GM06990 (cell line): ENCODE measurements around the gene C3orf20.

Experiments
- DNase-seq: peaks from one replicate; pipeline ENCODE4 v3.0.0-alpha.2; 2011; ENCODE audit not compliant: insufficient read length; ENCODE audit errors: extremely low read depth
- H3K27me3 ChIP-seq: replicated peaks from 2 replicates; pipeline ENCODE4 v1.6.0; 2011; ENCODE audit warnings: low read length; ENCODE audit not compliant: control insufficient read depth, insufficient read depth
- H3K36me3 ChIP-seq: 2 replicates; pipeline ENCODE4 v1.5.1; 2011; ENCODE audit warnings: low read length; ENCODE audit not compliant: control insufficient read depth, insufficient read depth
- H3K4me3 ChIP-seq: replicated peaks from 2 replicates; pipeline ENCODE4 v1.5.1; 2011; ENCODE audit warnings: low read depth, mild to moderate bottlenecking, control low read depth, low read length
- TF ChIP-seq, protein P1 (sequence below): IDR thresholded peaks from 2 replicates; pipeline ENCODE4 v1.5.1; 2011; ENCODE audit warnings: low read length, control low read depth, mild to moderate bottlenecking, inconsistent platforms; ENCODE audit not compliant: insufficient read depth, poor library complexity, severe bottlenecking

The C3orf20 gene

DNA sequence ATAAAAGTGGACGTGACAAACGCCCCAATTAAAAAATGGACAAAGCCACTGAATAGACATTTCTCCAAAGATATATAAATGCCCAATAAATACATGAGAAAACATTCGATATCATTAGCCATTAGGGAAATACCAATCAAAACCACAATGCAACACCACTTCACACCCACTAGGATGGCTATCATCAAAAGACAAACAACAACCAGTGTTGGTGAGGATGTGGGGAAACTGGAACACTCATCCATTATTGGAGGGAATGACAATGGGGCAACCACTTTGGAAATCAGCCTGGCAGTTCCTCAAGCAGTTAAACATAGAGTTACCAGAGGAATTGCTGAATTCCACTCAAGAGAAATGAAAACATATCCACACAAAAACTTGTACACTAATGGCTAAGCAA is 111.4 kb downstream of the C3orf20 start:
- Histone ChIP-seq H3K36me3 (no peaks in the 10 kb centered on the region), H3K4me3 (no peak overlapping the region), H3K27me3 (no peaks in the 10 kb centered on the region; the same call in 1 of the 2 replicates)
- no peak for DNase-seq
- TF ChIP-seq, protein P1, sequence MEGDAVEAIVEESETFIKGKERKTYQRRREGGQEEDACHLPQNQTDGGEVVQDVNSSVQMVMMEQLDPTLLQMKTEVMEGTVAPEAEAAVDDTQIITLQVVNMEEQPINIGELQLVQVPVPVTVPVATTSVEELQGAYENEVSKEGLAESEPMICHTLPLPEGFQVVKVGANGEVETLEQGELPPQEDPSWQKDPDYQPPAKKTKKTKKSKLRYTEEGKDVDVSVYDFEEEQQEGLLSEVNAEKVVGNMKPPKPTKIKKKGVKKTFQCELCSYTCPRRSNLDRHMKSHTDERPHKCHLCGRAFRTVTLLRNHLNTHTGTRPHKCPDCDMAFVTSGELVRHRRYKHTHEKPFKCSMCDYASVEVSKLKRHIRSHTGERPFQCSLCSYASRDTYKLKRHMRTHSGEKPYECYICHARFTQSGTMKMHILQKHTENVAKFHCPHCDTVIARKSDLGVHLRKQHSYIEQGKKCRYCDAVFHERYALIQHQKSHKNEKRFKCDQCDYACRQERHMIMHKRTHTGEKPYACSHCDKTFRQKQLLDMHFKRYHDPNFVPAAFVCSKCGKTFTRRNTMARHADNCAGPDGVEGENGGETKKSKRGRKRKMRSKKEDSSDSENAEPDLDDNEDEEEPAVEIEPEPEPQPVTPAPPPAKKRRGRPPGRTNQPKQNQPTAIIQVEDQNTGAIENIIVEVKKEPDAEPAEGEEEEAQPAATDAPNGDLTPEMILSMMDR, result no peak

DNA sequence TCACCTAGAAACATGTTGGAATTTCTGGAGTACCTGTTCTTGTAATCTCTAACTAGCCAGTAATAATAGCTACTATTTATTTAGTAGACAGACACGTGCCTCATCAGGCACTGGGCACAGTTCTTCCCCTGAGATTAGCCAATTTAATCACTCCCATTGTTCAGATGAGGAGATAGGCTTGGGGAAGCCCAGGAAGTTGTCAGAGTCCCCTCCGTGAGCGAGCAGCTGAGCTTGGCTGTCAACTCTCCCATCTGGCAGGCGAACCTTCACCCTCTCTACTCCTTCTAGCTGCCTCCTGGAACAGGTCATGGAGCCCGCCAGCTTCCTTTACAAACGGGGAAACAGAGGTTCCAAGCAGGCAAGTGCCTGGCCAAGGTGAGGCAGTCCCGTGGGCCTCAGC is 112.7 kb downstream of the C3orf20 start:
- no peak overlapping the region for H3K4me3 ChIP-seq
- H3K36me3 ChIP-seq, result no peaks in the 10 kb centered on the region
- no peak for DNase-seq
- TF ChIP-seq, protein P1, result no peak
- H3K27me3 ChIP-seq, result no peaks in the 10 kb centered on the region; the same call in 1 of the 2 replicates

DNA sequence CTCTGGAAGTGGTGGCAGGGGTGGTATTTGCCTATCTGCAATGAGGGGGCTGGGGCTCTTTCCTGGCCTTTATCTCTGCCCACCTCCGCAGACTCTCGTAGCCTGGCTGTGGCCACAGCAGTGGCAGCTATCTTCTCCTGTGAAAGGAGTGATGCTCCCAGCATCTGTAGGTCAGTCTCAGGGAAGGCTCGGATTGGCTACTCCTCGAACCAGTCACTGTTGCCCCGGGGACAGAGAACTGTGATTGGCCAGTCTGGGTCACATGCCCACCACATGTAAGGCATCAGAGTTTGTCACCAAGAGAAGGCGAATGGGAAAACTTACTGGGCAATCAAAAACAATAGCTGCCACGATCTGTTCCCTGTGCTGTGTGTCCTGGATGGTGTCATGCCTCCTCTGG is 113.7 kb downstream of the C3orf20 start:
- no peak overlapping the region for H3K4me3 ChIP-seq
- no peaks in the 10 kb centered on the region; the same call in 1 of the 2 replicates for H3K27me3 ChIP-seq
- DNase-seq, result no peak
- no peaks in the 10 kb centered on the region for H3K36me3 ChIP-seq
- TF ChIP-seq, protein P1, result no peak

DNA sequence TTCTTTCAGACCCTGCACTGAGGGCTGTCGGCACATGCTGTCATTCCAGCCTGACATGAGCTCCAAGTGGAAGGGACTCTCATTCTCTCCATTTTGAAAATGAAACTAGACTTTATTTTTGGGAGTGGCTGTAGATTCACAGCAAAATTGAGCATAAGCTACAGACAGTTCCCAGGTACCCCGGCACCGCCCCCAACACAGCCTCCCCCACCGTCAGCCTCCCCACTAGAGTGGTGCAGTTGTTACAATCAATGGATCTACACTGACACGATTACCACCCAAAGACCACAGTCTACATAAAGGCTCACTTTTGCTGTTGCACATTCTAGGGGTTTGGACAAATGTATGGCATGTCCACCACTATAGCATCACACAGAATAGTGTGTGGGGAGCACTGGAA is 114.3 kb downstream of the C3orf20 start:
- H3K27me3 ChIP-seq, result no peaks in the 10 kb centered on the region; the same call in 1 of the 2 replicates
- H3K36me3 ChIP-seq, result no peaks in the 10 kb centered on the region
- TF ChIP-seq, protein P1, result no peak
- DNase-seq, result no peak
- H3K4me3 ChIP-seq, result no peak overlapping the region

DNA sequence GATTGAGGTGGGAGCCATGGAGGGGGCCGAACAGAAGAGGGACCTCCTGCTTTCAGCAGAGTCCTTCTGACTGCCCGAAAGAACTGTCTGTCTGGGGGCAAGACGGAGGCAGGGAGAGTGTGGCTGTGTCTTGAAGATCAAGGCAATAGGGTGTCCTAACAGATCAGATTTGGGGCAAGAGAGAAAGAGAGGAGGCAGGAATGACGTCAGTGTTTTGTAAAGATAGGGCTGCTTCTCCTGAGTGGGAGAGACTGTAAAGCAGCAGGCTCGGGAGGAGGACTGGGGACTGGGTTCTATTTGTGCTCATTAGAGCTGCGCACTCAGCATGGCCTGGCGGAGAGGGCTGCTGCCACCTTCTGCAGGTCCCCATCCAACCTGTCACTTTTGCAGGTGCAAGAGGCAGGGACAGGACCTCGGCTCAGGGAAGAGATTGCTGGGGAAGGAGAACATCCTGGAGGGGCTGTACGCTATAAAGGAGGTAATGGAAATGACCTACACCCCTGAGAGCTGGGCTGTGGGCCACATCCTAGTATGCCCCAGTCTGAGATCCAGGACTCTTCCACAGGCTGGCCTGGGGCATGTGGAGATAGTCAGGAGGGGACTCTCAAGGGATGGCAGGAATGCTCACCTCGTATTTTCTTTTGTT is 114.8 kb downstream of the C3orf20 start:
- TF ChIP-seq, protein P1, result no peak
- DNase-seq, result no peak
- no peaks in the 10 kb centered on the region for H3K36me3 ChIP-seq
- no peaks in the 10 kb centered on the region; the same call in 1 of the 2 replicates for H3K27me3 ChIP-seq
- no peak overlapping the region for H3K4me3 ChIP-seq

DNA sequence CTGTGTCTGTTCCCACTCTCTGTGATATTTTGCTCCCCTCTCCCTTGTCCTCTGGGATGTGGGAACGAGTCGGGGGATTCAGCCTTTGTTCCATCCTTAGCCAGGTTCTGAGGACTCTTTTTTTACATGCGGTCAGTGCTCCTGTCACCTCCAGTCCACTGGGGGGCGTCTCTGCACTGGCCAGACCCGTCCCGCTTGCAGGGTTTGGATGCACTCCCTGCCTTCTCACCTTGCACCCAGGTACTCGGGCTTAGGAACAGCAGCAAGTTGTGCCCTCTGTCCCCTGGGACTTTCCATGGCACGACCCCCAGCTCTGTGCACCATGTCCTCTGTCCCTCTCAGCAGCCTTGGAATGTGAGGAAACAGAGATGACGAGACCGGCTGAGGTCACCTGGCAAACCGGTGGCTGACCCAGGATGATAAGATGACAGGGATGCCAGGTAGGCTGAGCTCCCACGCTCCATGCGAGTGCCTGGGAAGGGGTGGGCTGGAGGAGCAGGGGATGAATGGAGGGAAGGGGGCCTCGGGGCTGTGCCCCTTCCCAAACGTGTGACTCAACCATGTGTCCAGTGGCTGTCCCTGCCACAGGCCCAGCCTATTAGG is 116.5 kb downstream of the C3orf20 start:
- no peaks in the 10 kb centered on the region for H3K36me3 ChIP-seq
- no peak overlapping the region for H3K4me3 ChIP-seq
- no peaks in the 10 kb centered on the region for H3K27me3 ChIP-seq
- TF ChIP-seq, protein P1, result peak; percentile 86
- peak; percentile 24 for DNase-seq
